HepG2 (cell line): ENCODE data around the gene LRRC19. TPM values are rescaled to one million over a fixed set of nuclear protein-coding genes. Genes with fewer than 3 reads are reported as not detected.

Experiments used
- ATAC-seq: fragments of 200-7000 bp; cut with Tn5 transposase; 3 replicates; pipeline ENCODE4 v1.9.1; 2020; ENCODE audit warnings: mild to moderate bottlenecking, moderate library complexity
- BruUV-seq: library from RNA; stranded (reverse); fragments of 400-500 nt; replicated peaks from 2 replicates; lab custom pipeline; 2021; lab: Mats Ljungman, UMichigan
- CTCF ChIA-PET: fragments of 300-600 bp; formaldehyde crosslinking; extraction: SDS; loops from one replicate; lab custom pipeline; 2021; ENCODE audit warnings: low total read pairs, inconsistent platforms, low intra/inter-chr PET ratio; lab: Yijun Ruan, JAX
- POLR2A ChIA-PET: fragments of 350-600 bp; sonication (Branson Sonifier 250); formaldehyde crosslinking; loops from one replicate; lab custom pipeline; 2020; ENCODE audit warnings: antibody characterized with exemption, inconsistent platforms; lab: Yijun Ruan, JAX
- DNase-seq: peaks from one replicate; pipeline ENCODE4 v3.0.0-alpha.2; 2015; ENCODE audit warnings: low spot score
- FAIRE-seq: peaks from 3 replicates; lab custom pipeline; 2011; peaks lifted over from hg19 to GRCh38; lab: Jason Lieb, UNC
- H2AFZ ChIP-seq: one replicate; pipeline ENCODE4 v1.6.1; 2011; ENCODE audit warnings: low read length, inconsistent platforms
- H3K27ac ChIP-seq: fragments of 300-600 bp; 3 replicates; pipeline ENCODE4 v1.8.0; 2011; ENCODE audit warnings: mixed run types, mild to moderate bottlenecking, mixed read lengths, low read length, inconsistent platforms; ENCODE audit not compliant: insufficient read depth; ENCODE audit errors: extremely low read length
- H3K27me3 ChIP-seq, 2 experiments: fragments of 200-600 bp in 1 of 2; 2 replicates in 1 of 2; 3 replicates in 1 of 2; pipeline versions ENCODE4 v1.6.0 to v1.8.0; 2011; ENCODE audit warnings: low read length in 2 of 2, mild to moderate bottlenecking in 2 of 2, moderate library complexity in 2 of 2, inconsistent platforms in 1 of 2; ENCODE audit not compliant: insufficient read depth in 2 of 2, control insufficient read depth in 1 of 2
- H3K36me3 ChIP-seq, 2 experiments: fragments of 200-600 bp in 1 of 2; replicated peaks in 1 of 2; 2 replicates in 1 of 2; 3 replicates in 1 of 2; pipeline versions ENCODE4 v1.5.1 to v1.8.0; 2011; ENCODE audit warnings: low read length in 2 of 2, inconsistent platforms in 1 of 2; ENCODE audit not compliant: insufficient read depth in 2 of 2, control insufficient read depth in 1 of 2
- H3K4me1 ChIP-seq: 2 replicates; pipeline ENCODE4 v1.5.1; 2012; ENCODE audit warnings: low read length, inconsistent platforms; ENCODE audit not compliant: insufficient read depth
- H3K4me2 ChIP-seq: 2 replicates; pipeline ENCODE4 v1.6.0; 2011; ENCODE audit warnings: low read depth, low read length, inconsistent platforms
- H3K4me3 ChIP-seq, 3 experiments: fragments of 200-600 bp in 1 of 3; sonication (generic), shearing (Covaris generic) in 1 of 3; replicated peaks in 1 of 3; 2 replicates each; pipeline ENCODE4 v1.5.1; 2011 to 2016; ENCODE audit warnings: low read length in 3 of 3, inconsistent platforms in 2 of 3, low read depth in 2 of 3, mild to moderate bottlenecking in 2 of 3, control low read depth in 1 of 3, mixed read lengths in 1 of 3; ENCODE audit not compliant: insufficient read depth in 1 of 3
- H3K79me2 ChIP-seq: one replicate; pipeline ENCODE4 v1.6.1; 2011; ENCODE audit warnings: low read length, inconsistent platforms; ENCODE audit not compliant: insufficient read depth
- H3K9ac ChIP-seq: 2 replicates; pipeline ENCODE4 v1.6.0; 2011; ENCODE audit warnings: mild to moderate bottlenecking, low read depth, low read length, inconsistent platforms; ENCODE audit not compliant: insufficient read depth
- H3K9me3 ChIP-seq: 2 replicates; pipeline ENCODE4 v1.5.1; 2012; ENCODE audit warnings: mild to moderate bottlenecking, low read length
- H4K20me1 ChIP-seq: 2 replicates; pipeline ENCODE4 v1.6.0; 2011; ENCODE audit warnings: inconsistent platforms, mild to moderate bottlenecking, low read length, moderate library complexity; ENCODE audit not compliant: insufficient read depth
- AGO1 ChIP-seq: fragments of 200-400 bp; formaldehyde crosslinking; IDR thresholded peaks from 2 replicates; pipeline ENCODE4 v1.6.1; 2017; ENCODE audit warnings: mild to moderate bottlenecking, low read depth, low read length, moderate library complexity; ENCODE audit not compliant: poor library complexity, severe bottlenecking
- FOXC1 ChIP-seq: sonication (generic); formaldehyde crosslinking; IDR thresholded peaks from 2 replicates; pipeline ENCODE4 v1.8.0; 2022; ENCODE audit warnings: mild to moderate bottlenecking, missing genetic modification reagents, borderline replicate concordance
- MEIS1 ChIP-seq: sonication (generic); formaldehyde crosslinking; IDR thresholded peaks from 2 replicates; pipeline ENCODE4 v1.9.0; 2021; ENCODE audit warnings: mild to moderate bottlenecking, missing genetic modification reagents, moderate library complexity, borderline replicate concordance
- PAF1 ChIP-seq: IDR thresholded peaks from 2 replicates; pipeline ENCODE4 v1.6.1; 2016; ENCODE audit warnings: missing genetic modification reagents, missing compliant biosample characterization
- RELA ChIP-seq: sonication (generic); formaldehyde crosslinking; IDR thresholded peaks from 2 replicates; pipeline ENCODE4 v1.4.0; 2020; ENCODE audit warnings: missing genetic modification reagents
- ZIK1 ChIP-seq: sonication (generic); formaldehyde crosslinking; IDR thresholded peaks from 2 replicates; pipeline ENCODE4 v1.5.0; 2020; ENCODE audit warnings: mild to moderate bottlenecking, low read depth, missing genetic modification reagents, borderline replicate concordance
- ZNF530 ChIP-seq: sonication (generic); formaldehyde crosslinking; IDR thresholded peaks from 2 replicates; pipeline ENCODE4 v1.5.0; 2020; ENCODE audit warnings: low read depth, mild to moderate bottlenecking, missing genetic modification reagents
- ZNF703 ChIP-seq: sonication (generic); formaldehyde crosslinking; IDR thresholded peaks from 2 replicates; pipeline ENCODE4 v1.5.1; 2020; ENCODE audit warnings: missing genetic modification reagents, mild to moderate bottlenecking, moderate library complexity, borderline replicate concordance
- ZNF761 ChIP-seq: sonication (generic); formaldehyde crosslinking; conservative IDR thresholded peaks from 2 replicates; pipeline ENCODE4 v1.4.0; 2020; ENCODE audit warnings: mild to moderate bottlenecking, missing genetic modification reagents
- WGBS: methylation state at CpG from one replicate; pipeline ENCODE4 v1.1.6; 2017; ENCODE audit warnings: low lambda C conversion rate; 5-methylcytosine and 5-hydroxymethylcytosine counted together
- in situ Hi-C: cut with HindIII; loops from 2 replicates; pipeline ENCODE4 v1.10.0; 2017; ENCODE audit warnings: low pct_unique_long_range_greater_than_20kb; ENCODE audit not compliant: extremely low pct_ligation_motif_present
- intact Hi-C: fragments of 100-400 bp; cut with micrococcal nuclease; formaldehyde crosslinking; loops from one replicate; pipeline ENCODE4 v1.10.0; 2022; ENCODE audit not compliant: unreplicated experiment
- polyA plus RNA-seq, 8 experiments: library from polyadenylated mRNA; depleted of rRNA in 3 of 8; stranded (reverse) in 7 of 8; unstranded in 1 of 8; fragments of >200 nt; fragmentation: Illumina TruSeq in 4 of 8; extraction: Trizol in 4 of 8; gene quantifications; 2 replicates each; pipeline versions ENCODE4 v1.2.1 to v1.2.3, GENCODE V29; 2011 to 2016; ENCODE audit warnings: low read depth in 4 of 8, missing spikeins in 1 of 8, mixed read lengths in 1 of 8; ENCODE audit not compliant: insufficient read depth in 1 of 8
- total RNA-seq, 5 experiments: library from RNA; depleted of rRNA; stranded (reverse); fragments of >200 nt; fragmentation: Illumina TruSeq; extraction: Trizol; gene quantifications; 2 replicates each; pipeline ENCODE4 v1.2.3, GENCODE V29; 2016; ENCODE audit warnings: low read depth in 1 of 5
- TF ChIP-seq, protein P1 (sequence below): sonication (generic); formaldehyde crosslinking; IDR thresholded peaks from 2 replicates; pipeline ENCODE4 v1.9.0; 2021; ENCODE audit warnings: missing genetic modification reagents, mild to moderate bottlenecking, borderline replicate concordance
- TF ChIP-seq, protein P2 (sequence below): fragments of 450-650 bp; IDR thresholded peaks from 2 replicates; pipeline ENCODE4 v1.6.1; 2017; ENCODE audit warnings: mild to moderate bottlenecking

Gene LRRC19
- total and polyA plus RNA-seq, 2 of the 13 experiments (the other 11 are each of a cell fraction or from before 2014, with no cell fraction given), result not detected

DNA sequence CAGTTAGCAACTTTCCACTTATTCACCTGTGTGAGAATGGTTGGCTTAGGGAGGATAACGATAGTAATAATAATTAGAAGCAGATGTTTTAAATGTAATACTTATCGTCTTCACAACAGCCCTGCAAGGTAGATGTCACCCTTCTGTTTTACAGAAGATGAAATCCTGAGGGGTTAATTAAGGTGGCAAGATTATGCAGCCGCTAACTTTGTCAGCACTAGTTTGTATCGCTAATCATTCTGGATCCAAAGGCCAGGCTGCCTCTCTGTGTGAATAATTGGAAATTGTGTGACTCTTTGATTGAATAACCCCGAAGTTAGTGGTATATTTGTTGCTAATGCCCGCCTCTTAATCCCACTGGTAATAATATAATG, 48.6 kb downstream of the LRRC19 start:
- no peak for TF ChIP-seq ZIK1 (CRISPR knock-in tag)
- no peak for TF ChIP-seq ZNF530 (CRISPR knock-in tag)
- TF ChIP-seq MEIS1, result no peak
- no peak for TF ChIP-seq FOXC1 (CRISPR knock-in tag)
- in situ Hi-C loops (no loop called here), intact Hi-C loops (loop anchor here (1.0 kb wide), 1 partner anchor 10 kb away; the partner anchor contains the start of gene PLAA)
- H3K79me2 ChIP-seq, result peaks cover 7% of the 10 kb centered on the region
- no peaks in the 10 kb centered on the region for H3K36me3 ChIP-seq
- H3K27me3 ChIP-seq, result no peaks in the 10 kb centered on the region
- peak overlapping the region; percentile 85 for H3K27ac ChIP-seq
- ChIA-PET CTCF (no interaction called here), POLR2A (interaction anchor here (2.5 to 3.1 kb wide), 2 partner anchors 9 to 64 kb away, joined by 24 to 30 read pairs; partner anchors contain the start of genes CAAP1 and PLAA)
- peak overlapping the region; percentile 76 to 90 (median 84) for H3K4me3 ChIP-seq
- H4K20me1 ChIP-seq, result no peaks in the 10 kb centered on the region
- WGBS, result 2% methylated on average over 6 of the region's 6 CpGs
- peak overlapping the region; percentile 81 for H3K4me2 ChIP-seq
- FAIRE-seq, result no peak
- BruUV-seq, result no TSS peak
- peak overlapping the region; percentile 75 for H2AFZ ChIP-seq
- DNase-seq, result no peak
- peak; percentile 9 for ATAC-seq
- peak overlapping the region; percentile 88 for H3K9ac ChIP-seq
- peaks cover 26% of the 10 kb centered on the region for H3K4me1 ChIP-seq
- no peaks in the 10 kb centered on the region for H3K9me3 ChIP-seq

DNA sequence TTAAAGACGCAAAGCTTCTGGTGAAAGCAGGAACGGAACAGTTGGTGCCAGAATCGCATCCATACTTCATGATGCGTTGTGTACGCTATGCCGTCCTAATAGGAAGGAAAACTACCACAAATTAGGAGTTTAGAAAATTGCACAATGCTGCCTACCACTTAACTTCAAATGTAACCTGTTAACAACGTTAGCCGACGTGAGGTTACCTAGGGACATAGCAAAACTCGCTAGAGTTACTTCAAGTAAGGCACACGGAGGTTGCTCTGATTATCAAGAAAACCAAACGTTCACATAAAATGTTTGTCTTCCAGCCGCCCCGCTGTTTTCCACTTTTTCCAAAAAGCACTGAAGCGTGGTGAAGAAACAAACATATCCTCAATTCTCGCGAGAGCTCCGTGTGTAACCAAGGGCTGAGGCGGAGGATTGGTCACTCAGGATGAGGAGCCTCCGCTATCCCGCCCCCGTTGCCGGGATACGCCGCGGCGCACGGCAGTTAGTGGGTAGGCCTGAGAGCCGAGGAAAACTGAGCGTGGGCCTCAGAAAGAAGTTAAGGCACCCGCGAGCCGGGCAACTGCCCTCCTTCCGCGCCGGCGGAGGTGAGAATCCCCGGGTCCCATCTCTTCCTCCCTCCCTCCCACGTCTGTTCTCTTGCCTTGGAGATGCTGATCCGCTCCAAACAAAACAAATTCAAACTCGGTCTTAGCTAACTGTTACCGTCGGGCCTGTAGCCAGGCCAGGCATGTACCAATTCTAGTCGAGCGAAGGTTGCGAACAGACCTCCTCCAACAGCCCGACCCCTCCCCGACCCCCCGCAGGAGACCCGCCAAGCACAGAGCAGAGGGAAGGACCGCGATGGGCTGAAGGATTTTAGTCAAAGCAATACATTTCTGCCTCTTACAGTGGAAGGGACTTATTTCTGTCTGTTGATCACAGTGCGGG, 49.3 kb downstream of the LRRC19 start, which contains the start of gene IFT74:
Gene IFT74 (plus strand): TSS at position 492 of the 939 bp plus-strand sequence. CDS start 5,556 bp downstream, outside the sequence.
- H3K27me3 ChIP-seq, result no peaks in the 10 kb centered on the region
- H3K36me3 ChIP-seq, result no peaks in the 10 kb centered on the region
- intact Hi-C loops, result loop anchor here (1.0 kb wide), 1 partner anchor 9 kb away; the partner anchor contains the start of gene PLAA
- DNase-seq (peak; percentile 96), FAIRE-seq (peak; percentile 77), ATAC-seq (peak; percentile 100)
- WGBS, result under 1% methylated on average over 24 of the region's 53 CpGs
- TSS peak; percentile 97 for BruUV-seq
- H3K9me3 ChIP-seq, result no peaks in the 10 kb centered on the region
- CTCF ChIA-PET, result no interaction called here
- H3K4me3 ChIP-seq, result peak within 1 kb of the TSS; percentile 76 to 90 (median 84)
- H4K20me1 ChIP-seq, result no peaks in the 10 kb centered on the region
- in situ Hi-C loops, result no loop called here
- H3K27ac ChIP-seq, result peak within 1 kb of the TSS; percentile 85
- peaks cover 26% of the 10 kb centered on the region for H3K4me1 ChIP-seq
- peak within 1 kb of the TSS; percentile 96 for H2AFZ ChIP-seq
- POLR2A ChIA-PET, result interaction anchor here (1.0 to 3.1 kb wide), 4 partner anchors 8 to 63 kb away, joined by 4 to 30 read pairs (median 16); partner anchors contain the start of genes CAAP1 and PLAA
- H3K79me2 ChIP-seq, result peaks cover 7% of the 10 kb centered on the region
- peak within 1 kb of the TSS; percentile 81 for H3K4me2 ChIP-seq
- peak within 1 kb of the TSS; percentile 88 for H3K9ac ChIP-seq
- TF ChIP-seq, protein P1, sequence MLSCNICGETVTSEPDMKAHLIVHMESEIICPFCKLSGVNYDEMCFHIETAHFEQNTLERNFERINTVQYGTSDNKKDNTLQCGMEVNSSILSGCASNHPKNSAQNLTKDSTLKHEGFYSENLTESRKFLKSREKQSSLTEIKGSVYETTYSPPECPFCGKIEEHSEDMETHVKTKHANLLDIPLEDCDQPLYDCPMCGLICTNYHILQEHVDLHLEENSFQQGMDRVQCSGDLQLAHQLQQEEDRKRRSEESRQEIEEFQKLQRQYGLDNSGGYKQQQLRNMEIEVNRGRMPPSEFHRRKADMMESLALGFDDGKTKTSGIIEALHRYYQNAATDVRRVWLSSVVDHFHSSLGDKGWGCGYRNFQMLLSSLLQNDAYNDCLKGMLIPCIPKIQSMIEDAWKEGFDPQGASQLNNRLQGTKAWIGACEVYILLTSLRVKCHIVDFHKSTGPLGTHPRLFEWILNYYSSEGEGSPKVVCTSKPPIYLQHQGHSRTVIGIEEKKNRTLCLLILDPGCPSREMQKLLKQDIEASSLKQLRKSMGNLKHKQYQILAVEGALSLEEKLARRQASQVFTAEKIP (CRISPR knock-in tag), result no peak
- no peak for TF ChIP-seq ZNF761 (CRISPR knock-in tag)
- TF ChIP-seq, protein P2, sequence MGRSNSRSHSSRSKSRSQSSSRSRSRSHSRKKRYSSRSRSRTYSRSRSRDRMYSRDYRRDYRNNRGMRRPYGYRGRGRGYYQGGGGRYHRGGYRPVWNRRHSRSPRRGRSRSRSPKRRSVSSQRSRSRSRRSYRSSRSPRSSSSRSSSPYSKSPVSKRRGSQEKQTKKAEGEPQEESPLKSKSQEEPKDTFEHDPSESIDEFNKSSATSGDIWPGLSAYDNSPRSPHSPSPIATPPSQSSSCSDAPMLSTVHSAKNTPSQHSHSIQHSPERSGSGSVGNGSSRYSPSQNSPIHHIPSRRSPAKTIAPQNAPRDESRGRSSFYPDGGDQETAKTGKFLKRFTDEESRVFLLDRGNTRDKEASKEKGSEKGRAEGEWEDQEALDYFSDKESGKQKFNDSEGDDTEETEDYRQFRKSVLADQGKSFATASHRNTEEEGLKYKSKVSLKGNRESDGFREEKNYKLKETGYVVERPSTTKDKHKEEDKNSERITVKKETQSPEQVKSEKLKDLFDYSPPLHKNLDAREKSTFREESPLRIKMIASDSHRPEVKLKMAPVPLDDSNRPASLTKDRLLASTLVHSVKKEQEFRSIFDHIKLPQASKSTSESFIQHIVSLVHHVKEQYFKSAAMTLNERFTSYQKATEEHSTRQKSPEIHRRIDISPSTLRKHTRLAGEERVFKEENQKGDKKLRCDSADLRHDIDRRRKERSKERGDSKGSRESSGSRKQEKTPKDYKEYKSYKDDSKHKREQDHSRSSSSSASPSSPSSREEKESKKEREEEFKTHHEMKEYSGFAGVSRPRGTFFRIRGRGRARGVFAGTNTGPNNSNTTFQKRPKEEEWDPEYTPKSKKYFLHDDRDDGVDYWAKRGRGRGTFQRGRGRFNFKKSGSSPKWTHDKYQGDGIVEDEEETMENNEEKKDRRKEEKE, result no peak
- no peak for TF ChIP-seq ZNF703
- TF ChIP-seq PAF1, result no peak
- TF ChIP-seq RELA (CRISPR knock-in tag), result no peak
- no peak for TF ChIP-seq AGO1
